ENCODE data around the gene JADE2.
"Not testable (repeated sequence)": the region's sequence is repeated elsewhere in the genome, so short reads cannot be mapped to it uniquely, and the experiment has no call there.

Gene JADE2

DNA sequence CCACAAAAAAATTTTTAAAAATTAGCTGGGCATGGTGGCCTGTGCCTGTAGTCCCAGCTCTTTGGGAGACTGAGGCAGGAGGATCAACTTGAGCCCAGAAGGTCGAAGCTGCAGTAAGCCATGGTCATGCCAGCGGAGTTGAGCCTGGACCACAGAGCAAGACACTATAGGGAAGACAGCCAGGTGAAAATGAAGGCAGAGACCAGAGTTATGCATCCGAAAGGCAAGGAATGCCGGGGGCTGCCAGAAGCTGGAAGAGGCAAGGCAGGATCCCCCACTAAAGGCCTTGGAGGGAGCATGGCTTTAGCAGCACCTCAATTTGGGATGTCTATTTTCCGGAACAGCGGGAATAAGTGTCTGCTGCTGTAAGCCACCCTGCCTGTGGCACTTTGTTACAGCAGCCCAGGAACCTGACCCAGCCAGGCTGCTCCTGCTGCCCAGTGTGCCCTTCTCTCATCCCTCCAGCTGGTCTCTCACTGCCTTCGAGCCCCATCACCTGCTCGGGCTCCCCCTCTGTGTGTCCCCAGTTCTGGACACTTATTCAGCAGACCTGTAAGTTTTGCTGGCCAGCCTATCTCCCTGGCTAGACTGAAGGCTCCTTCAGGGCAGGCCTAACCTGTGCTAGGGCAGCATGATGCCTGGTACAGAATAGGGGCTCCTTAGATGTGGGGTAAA, 16.8 kb upstream of the JADE2 start:
- no peak for DNase-seq

DNA sequence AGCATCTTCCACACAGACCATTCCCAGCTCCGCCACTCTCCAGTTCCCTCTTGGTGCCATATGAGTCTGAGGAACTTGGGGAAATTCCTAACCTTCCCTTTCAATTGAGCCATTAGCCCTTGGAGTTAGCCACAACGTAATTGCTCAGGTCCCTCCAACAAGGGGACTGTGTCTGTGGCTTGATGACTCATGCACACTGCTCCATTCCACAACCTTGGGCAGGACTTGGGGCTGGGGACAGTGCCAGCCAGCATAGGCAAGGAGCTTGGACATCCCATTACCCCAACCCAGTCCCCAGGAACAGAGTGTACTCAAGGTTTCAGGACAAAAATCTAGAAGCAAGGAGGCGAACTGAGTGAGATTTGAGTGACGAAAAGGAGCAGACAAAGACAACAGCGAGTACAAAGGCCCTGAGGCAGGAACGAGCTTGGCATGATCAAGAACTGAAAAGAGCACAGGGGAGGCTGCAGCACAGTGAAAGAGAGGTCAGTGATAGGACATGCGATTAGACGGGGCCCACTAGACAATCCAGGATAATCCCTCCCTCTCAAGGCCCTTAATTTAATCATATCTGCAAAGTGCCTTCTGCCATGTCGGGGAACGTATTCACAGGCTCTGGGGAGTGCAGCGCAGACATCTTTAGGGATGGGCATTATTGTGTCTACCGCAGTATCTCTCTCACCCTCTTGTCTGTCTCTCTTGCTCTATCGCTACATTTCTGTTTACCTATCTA, 16.0 kb upstream of the JADE2 start:
- DNase-seq = no peak

DNA sequence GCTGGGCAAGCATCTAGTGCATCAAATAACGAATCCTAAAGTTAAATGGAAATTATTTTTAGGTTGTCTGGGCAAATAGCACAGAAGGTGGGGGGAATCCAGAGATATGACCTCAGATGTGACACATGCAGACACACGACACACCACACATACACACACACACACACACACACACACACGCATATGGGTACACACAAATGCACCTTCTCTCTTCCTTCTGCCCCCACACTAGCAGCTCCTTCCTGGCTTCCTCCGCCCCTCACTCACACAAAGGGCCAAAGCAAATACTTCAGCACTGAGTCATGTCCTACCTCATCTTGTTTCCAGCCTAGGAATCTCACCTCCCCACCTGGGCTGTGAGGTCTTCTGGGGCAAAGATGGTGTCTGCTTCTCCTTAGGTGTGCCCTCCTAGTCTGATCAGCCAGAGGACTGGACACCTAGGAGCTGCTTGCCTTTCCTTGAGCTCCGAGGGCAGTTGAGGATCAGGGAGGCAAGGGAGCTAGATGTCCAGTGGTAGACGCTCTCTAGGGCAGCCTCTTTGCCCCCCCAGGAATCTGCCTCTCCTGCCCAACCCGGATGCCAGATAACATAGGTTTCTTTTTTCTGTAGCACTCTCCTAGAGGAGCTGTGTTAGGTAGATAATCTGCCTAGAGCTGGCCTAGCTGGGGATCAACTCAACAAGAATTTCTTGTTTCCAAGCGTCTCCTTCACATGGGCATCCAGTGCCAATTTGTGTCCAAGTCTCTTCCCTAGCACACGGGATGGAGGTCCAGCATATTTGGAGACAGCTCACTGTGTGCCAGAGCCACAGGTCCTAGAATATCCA, 14.3 kb upstream of the JADE2 start:
- peak; percentile 62 to 77 for DNase-seq

DNA sequence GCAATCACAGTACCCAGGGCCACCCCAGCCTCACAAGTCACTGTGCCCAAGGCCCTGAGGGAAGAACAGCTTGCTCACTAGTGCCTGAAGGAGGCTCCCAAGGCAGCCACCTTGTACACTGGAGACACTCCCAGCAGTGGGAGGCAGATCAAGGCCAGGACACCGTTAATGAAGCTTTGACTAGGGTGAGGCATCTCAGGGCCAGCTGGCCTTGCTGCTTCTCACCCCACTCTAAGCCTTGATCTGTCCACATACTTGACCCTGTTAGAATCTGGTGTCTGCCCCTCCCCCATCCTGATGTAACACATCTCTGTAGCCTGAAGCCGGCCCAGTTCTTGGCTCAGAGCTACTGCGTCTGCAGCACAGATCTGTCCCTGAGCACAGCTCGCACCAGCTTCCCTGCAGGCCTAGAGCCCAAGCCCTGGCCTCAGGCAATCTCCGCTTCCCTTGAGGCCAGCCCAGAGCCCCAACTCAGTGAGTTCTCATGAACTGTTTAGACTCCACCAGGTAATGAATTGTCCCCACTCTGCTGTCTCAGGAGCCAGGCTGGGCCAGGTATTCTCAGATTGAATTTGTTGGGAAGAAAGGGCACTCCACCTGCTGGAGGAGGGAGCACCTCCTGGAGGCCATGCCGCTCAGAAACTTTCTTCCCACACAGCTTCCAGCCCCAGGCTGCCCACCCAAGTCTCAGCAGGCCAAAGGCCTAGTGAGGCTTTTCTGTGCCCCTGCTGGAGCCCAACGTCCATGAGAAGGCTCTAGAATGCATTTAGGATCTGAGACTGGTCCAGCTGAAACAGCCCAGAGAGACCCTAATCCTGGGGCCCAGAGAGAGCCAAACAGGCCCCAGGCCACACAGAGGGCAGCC, 13.4 kb upstream of the JADE2 start:
- DNase-seq = no peak

DNA sequence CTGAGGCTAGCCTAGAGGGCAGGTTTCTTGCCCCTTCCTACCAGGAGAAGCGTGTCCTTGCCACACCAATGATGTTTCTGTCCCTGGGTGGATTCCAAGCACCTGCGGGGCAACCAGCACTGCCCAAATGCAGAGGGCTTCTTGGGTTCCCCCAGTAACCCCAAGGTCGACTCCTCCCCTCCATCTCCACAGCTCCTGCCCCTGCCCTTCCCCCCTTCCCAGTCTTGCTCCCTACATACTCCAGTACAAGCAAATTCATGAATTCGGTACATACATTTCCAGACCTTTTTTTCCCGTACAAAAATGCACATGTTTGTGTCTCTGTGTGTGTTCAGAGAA, 12.8 kb upstream of the JADE2 start:
- no peak for DNase-seq

DNA sequence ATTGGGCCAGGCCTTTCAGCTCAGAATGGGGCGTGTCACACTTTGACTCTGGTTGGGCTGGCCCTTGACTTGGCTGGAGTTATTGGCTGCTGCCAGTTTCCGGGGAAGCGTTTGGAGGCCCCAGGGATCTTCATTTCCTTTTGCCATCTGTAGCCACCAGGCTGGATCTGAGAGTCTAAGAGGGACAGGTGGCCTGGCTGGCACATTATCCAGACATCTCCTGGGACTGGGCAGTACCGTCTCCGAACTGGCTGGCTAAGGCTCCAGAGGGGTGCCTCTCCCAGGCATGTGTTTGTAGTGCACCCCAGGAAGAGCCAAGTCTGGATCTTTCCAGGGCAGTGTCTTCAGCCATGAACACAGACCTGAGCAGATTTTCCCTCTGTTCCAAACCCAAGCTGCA, 9.7 kb upstream of the JADE2 start:
- no peak for DNase-seq

DNA sequence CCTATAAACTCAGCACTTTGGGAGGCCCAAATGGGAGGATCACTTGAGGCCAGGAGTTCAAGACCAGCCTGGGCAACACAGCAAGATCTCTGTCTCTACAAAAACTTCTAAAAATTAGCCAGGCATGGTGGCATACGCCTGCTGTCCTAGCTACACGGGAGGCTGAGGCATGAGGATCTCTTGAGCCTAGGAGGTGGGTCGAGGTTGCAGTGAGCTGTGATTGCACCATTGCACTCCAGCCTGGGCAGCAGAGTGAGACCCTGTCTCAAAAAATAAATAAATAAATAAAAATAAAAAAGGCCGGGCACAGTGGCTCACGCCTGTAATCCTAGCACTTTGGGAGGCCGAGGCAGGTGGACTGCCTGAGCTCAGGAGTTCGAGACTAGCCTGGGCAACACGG, 8.5 kb upstream of the JADE2 start:
- not testable (repeated sequence) for DNase-seq

DNA sequence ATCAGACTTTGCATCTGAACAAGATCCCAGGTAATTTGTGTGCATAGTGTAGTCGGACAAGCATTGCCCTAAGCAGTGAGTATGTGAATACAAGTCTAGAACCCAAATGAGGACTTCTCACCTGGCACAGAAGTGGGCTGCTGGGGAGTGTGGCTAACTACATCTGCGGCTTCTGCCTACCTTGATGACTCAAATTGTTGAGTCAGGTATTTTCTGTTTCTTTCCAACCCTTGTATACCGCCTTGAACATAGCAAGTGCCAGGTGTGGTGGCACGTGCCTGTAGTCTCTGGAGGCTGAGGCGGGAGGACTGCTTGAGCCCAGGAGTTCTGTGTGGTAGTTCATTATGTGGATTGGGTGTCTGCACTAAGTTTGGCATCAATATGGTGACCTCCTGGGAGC, 7.9 kb upstream of the JADE2 start:
- no peak for DNase-seq

DNA sequence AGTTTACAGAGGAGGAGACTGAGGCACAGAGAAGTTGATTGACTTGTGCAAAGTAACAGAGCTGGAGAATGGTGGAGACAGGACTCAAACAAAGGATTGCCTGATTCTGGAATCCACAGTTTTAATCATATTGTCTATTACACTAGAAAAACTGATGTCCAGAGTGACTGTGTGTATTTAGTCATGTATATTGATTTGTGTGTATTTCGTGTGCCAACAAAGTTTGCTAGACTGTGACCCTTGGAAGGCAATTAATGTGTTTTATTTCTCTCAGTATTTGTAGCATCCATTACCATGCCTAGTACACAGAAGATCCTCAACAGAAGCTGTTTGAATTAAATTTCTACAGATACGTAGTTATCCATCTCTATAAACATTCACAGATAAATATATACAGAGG, 5.5 kb upstream of the JADE2 start:
- DNase-seq = no peak

DNA sequence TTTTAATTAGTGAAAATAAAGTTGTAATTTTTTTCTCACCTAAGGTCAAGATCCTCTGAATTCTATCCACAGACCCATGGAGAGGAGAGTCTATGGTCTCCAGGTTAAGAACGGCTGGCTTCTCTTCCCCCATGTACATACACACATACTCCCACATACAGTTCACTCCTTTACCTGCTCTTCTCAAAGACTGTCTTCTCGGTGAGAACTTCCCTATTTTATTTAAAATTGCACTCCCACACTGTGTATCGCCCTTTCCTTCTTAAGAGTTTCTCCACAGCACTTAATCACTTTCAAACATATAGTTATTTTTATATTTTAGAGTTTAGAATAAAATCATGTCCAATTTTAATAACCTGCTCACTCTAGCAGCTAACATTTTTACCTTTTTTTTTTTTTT, 3.6 kb upstream of the JADE2 start:
- no peak for DNase-seq

DNA sequence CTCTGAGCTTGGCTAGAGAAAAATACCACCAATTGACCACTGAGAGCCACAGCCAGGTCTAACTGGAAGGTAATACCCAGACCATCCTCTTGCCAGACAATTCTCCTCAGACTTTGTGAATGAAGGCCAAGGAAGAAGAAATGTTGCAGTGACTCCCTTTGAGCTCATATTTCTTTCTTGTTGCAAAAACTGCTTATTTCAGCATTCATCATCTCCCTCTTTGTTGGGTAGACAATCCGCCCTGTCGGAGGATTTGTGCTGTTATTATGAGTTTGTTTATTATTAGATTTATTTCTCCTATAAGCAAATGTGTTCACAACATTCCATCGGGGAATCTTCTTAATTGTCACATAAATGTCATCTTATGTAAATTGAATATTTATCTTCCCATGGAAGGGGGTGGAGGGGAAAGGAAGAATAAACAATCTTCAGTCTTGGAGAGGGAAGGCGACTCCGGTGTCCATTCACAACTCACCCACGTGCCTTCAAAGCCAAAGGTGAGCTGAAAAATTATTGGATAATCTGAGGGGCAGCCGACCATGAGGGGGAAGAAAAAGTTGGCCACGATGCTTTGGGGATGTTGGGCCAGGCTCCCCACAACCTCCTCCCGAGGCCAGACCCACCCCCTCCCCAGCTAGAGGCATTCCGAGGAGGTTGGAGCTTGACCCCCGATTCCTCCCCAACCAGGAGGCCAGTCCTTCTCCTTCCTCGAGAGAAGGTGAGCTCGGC, 1.8 kb upstream of the JADE2 start:
- no peak for DNase-seq

DNA sequence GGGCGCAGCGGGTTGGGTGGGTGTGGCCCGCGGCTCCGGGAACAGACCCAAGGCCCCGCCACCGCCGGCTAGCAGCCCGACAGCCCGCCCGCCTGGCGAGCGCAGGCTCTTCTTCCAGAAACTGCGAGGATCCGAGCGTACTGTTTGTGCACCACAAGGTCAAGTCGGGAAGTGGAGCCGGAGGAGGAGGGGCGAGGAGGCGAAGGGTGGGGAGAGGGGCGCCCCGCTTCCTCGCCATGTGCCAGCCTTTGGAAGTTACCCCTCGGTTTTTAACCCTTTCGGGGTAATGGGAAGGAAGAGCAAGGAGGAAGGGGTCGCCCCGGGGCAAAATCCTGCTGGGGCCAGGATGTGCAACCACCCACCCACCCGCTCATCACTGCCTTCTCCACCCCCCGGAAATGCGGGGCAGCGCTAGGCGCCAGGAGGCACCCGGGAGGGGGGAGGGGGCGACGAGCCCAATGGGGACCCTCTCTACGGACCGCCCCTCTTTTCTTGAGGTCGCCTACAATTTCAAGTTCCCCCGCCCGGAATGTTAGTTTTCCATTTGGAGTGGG, 1.1 kb upstream of the JADE2 start:
- DNase-seq = peak; percentile 72 to 77

DNA sequence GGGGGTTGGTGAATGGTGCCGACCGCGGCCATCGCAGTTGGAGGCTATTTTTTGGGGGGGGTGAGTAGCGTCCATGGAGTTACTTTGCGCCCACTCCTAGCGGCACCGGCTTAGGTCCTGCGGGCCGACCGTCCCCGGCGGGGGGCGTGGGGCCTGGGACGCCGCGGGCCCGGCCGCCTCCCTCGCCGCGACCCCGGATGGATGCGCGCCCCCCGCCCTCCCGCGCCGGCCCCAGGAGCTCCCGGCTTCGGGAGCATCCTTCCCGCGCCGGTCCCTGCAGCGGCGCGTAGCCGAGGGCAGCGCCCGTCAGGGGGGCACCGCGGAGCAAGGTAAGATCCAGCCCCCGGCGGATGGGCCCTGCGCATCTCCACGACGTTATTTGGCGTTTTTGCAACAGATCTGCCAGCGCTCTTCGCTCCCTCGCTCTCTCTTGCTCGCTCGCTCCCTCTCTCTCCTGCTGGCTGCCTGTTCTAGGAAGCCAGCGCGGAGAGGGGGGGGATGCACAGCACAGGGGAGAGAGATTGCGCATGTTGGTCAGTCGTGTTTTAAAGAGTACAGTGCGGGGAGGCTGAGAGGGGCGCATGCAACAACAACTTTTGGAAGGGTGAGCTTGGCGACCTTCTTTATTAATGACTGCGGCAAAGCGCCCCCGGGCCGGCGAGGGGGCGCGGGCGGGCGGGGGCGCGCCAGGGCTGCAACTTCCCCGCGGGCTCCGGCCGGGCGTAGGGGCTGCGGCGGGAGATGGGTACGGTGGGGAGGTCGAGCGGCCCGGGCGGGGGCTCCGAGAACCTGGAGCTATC, 413 bp downstream of the JADE2 start:
- peak; percentile 63 to 69 for DNase-seq

DNA sequence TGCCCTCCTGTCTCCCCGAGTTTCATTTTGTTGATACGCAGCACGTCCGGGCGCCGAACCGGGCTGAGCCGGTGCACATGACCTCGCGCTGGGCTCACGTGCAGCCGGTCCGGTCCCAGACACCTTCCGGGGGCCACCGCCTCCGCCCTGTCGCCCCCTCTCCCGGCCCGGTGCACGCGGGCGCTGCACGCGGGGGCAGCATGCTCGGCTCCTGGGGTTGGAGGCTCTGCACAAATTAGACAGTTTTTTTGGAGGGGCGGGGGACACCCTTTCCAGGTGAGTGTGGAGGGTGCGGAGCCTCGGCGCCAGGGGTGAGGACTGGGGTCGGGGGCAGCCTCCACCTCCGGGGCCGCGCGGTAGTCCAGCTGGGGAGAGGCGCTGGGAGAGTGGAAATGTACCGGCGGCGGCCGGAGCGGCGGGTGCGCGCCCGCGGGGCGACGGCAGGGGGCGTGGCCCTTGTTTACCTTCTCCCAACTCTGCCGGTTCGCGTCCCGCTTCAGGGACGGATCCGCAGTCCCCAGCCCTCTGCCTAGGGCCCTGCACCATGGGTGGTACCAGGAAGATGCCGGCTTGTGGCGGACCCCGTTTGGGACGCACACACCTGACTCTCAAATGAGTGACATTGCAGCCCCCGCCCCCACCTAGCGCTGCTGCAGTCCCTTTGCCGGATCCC, 1.1 kb downstream of the JADE2 start:
- DNase-seq = peak; percentile 81 to 87

DNA sequence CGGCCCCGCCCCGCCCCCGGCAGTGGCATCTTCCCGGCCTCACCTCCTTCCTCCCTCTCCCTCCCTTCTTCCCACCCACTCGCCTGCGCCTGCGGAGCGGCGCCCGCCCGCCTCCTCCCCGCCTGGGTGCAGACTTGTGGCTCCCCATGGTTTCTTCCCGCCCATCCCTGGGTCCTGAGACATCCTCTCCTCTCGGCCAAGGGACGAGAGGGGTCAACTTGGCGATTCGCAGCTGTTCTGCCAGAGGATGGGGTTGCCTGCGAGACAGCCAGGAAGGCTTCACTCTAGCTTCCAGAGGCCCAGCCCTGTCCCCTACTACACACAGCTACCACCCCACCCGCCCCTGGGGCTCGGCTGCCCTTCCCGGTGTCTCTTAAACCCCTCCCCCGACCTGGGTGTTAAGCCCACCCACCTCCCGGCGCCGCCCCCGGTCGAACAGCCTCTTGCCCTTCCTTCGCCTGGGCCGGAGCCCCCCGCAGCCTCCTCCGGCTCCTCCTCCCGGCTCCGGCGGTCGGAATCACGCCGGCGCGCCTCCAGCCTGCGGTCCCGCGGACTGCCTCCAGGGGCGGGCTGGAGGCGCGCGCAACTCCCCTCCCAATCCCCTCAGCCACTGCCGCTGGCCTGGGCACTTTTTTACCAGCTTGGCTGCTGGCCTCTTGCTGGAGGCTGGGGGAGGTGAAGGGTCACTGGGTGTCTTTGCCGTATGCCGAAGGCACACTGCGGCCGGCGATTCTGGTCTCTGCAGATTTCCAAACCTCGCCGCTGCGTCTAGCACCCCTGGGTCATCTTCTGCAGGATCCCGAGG, 1.9 kb downstream of the JADE2 start:
- peak; percentile 77 to 83 for DNase-seq

DNA sequence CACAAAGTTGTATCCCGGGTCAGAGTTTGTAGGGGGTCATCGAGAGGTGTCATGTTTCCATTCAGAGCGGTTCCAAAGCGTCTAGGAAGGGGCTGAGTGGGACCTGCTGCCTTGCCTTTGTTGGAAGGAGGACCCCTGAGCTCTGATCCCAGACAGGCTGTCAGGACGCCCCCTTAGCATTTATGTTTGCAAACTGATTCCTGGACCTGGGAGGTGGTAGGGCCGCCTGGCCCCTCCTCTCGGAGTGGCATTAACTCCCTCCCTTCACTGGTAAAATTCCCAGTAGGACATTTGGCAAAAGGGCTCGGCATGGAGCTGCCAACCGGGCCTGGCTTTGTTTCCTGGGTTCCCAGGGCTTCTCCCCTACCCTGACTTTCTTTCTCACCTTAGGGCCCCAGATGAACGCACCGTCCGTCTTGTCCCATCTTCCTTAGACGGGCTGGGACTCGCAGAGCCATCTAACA, 2.5 kb downstream of the JADE2 start:
- DNase-seq = no peak

DNA sequence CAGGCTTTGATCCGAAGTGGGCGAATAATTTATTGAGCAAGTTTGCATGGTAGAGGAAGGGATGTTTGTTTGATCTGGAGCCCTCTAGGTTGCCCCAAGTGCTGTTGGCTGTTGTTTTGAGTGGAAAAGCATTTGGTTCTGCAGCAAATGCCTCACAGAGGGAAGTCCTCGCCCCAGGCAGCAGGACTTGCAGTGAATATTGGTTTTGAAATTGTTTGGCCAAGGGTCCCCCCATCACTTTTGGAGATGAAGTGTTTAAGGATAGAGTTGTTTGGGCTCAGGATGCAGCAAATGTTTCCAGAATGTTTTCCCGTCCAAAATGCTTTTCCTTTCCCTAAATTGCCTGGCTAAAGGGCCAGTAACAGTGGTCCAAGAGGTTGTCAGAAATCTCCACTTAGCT, 3.1 kb downstream of the JADE2 start:
- DNase-seq = no peak

DNA sequence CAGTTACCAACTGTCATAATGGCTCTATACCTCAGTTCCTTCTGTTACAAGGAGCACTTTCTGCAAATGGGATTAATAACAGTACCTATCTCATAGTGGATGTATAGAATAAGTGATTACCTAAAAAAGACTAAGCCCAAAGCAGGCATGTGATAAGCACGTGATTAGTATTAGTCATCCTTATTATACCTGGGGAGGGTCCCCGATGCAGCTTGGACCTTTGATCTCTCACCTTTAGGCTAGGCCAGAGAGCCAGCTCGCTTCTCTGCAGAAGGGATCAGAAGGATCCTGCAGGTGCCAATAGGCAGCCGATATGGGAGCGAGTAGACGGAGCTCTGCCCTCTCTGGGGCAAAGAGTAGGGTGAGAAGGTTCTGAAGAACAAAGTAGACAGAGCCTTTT, 4.0 kb downstream of the JADE2 start:
- no peak for DNase-seq

DNA sequence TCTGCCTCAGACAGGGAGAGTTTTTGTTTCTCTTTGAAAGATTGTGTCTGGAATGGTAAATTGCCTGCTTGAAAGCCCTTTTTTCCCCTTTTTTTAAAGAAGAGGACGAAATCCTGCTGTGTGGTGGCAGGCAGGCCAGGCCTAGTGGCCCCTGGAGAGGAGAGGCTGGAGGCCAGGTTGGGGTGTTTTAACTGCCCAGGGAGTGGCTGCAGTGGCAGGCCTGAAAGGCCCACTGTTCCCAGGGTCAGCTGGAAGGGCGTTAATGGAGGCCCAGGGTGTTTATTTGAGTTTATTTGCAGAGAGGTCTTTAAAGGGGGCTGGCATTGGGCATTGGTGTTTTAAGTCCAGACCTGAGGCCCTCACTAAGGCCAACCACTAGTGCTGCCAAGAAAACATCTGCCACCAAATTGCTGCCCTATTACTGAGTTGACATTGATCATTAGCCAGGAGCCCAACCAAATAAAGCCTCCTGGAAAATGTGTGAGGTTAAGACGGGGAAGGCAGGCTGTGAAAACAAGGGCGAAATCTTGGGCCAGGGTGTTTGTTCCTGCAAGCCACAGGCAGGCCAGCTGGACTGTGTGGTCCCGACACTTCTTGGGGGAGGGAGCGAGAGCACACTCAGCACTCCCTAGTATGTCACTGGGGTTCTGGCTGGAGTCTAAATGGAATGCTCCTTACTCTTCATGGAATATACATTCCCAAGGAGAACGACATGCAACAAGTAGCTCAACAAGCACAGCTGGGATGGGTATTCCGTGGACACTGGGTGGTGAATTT, 5.0 kb downstream of the JADE2 start:
- DNase-seq = no peak
